ENCODE data around the gene RASL12.

The RASL12 gene

GRCh38 chr15:65066001-65066634 lies 1.7 kb downstream of the RASL12 start:
- H3K4me1 ChIP-seq (ENCODE audit: control insufficient read depth, insufficient read depth, low read length) = peaks cover 5% of the 10 kb centered on the region
- no peak for DNase-seq (ENCODE audit: low read depth, low spot score)

GRCh38 chr15:65062726-65063125 lies 5.1 kb downstream of the RASL12 start:
- Histone ChIP-seq H3K4me1 (ENCODE audit: control insufficient read depth, insufficient read depth, low read length) (peaks cover 5% of the 10 kb centered on the region), H3K27me3 (ENCODE audit: control insufficient read depth, insufficient read depth, low read length) (no peaks in the 10 kb centered on the region), H3K4me3 (ENCODE audit: low read length) (no peak overlapping the region), H3K36me3 (ENCODE audit: control insufficient read depth, insufficient read depth, low read length) (peaks cover 2% of the 10 kb centered on the region; the same call in 1 of the 2 replicates), H3K27ac (ENCODE audit: low read length) (no peak overlapping the region), H3K9me3 (ENCODE audit: control insufficient read depth, insufficient read depth, low read length) (no peaks in the 10 kb centered on the region)
- WGBS (ENCODE audit: insufficient coverage, insufficient read length) = no CpG with 5 or more reads among the region's 5 CpGs
- DNase-seq (ENCODE audit: low read depth, low spot score) = no peak

More at GRCh38 chr15:65066001-65066634, 1.7 kb downstream of the RASL12 start:
- no peak overlapping the region for H3K27ac ChIP-seq (ENCODE audit: low read length)
- no peaks in the 10 kb centered on the region for H3K27me3 ChIP-seq (ENCODE audit: control insufficient read depth, insufficient read depth, low read length)
- no peaks in the 10 kb centered on the region for H3K9me3 ChIP-seq (ENCODE audit: control insufficient read depth, insufficient read depth, low read length)
- H3K4me3 ChIP-seq (ENCODE audit: low read length) = no peak overlapping the region
- H3K36me3 ChIP-seq (ENCODE audit: control insufficient read depth, insufficient read depth, low read length) = no peaks in the 10 kb centered on the region; the same call in 1 of the 2 replicates
- WGBS (ENCODE audit: insufficient coverage, insufficient read length) = no CpG with 5 or more reads among the region's 3 CpGs

GRCh38 chr15:65062061-65062460 lies 5.7 kb downstream of the RASL12 start:
- 0 out of 2 replicates have a peak, but pooled peaks cover 2% of the 10 kb centered on the region for H3K36me3 ChIP-seq (ENCODE audit: control insufficient read depth, insufficient read depth, low read length)
- DNase-seq (ENCODE audit: low read depth, low spot score) = no peak
- H3K9me3 ChIP-seq (ENCODE audit: control insufficient read depth, insufficient read depth, low read length) = no peaks in the 10 kb centered on the region
- no peak overlapping the region for H3K4me3 ChIP-seq (ENCODE audit: low read length)
- no CpG with 5 or more reads among the region's 5 CpGs for WGBS (ENCODE audit: insufficient coverage, insufficient read length)
- H3K4me1 ChIP-seq (ENCODE audit: control insufficient read depth, insufficient read depth, low read length) = peaks cover 3% of the 10 kb centered on the region
- H3K27ac ChIP-seq (ENCODE audit: low read length) = no peak overlapping the region
- no peaks in the 10 kb centered on the region for H3K27me3 ChIP-seq (ENCODE audit: control insufficient read depth, insufficient read depth, low read length)

GRCh38 chr15:65060641-65061397 lies 7.0 kb downstream of the RASL12 start:
- Histone ChIP-seq H3K27me3 (ENCODE audit: control insufficient read depth, insufficient read depth, low read length) (no peaks in the 10 kb centered on the region), H3K4me1 (ENCODE audit: control insufficient read depth, insufficient read depth, low read length) (no peaks in the 10 kb centered on the region; the same call in 1 of the 2 replicates), H3K27ac (ENCODE audit: low read length) (no peak overlapping the region), H3K36me3 (ENCODE audit: control insufficient read depth, insufficient read depth, low read length) (0 out of 2 replicates have a peak, but pooled peaks cover 2% of the 10 kb centered on the region), H3K4me3 (ENCODE audit: low read length) (no peak overlapping the region), H3K9me3 (ENCODE audit: control insufficient read depth, insufficient read depth, low read length) (no peaks in the 10 kb centered on the region)
- no peak for DNase-seq (ENCODE audit: low read depth, low spot score)
- WGBS (ENCODE audit: insufficient coverage, insufficient read length) = no CpG with 5 or more reads among the region's 6 CpGs

GRCh38 chr15:65059931-65060596 lies 7.7 kb downstream of the RASL12 start:
- H3K36me3 ChIP-seq (ENCODE audit: control insufficient read depth, insufficient read depth, low read length) = 0 out of 2 replicates have a peak, but pooled peaks cover 2% of the 10 kb centered on the region
- H3K9me3 ChIP-seq (ENCODE audit: control insufficient read depth, insufficient read depth, low read length) = no peaks in the 10 kb centered on the region
- no peak overlapping the region for H3K4me3 ChIP-seq (ENCODE audit: low read length)
- no peak for DNase-seq (ENCODE audit: low read depth, low spot score)
- H3K4me1 ChIP-seq (ENCODE audit: control insufficient read depth, insufficient read depth, low read length) = no peaks in the 10 kb centered on the region; the same call in 1 of the 2 replicates
- H3K27me3 ChIP-seq (ENCODE audit: control insufficient read depth, insufficient read depth, low read length) = no peaks in the 10 kb centered on the region
- WGBS (ENCODE audit: insufficient coverage, insufficient read length) = no CpG with 5 or more reads among the region's 4 CpGs
- H3K27ac ChIP-seq (ENCODE audit: low read length) = no peak overlapping the region

- no CpG with 5 or more reads among the region's 3 CpGs for WGBS (ENCODE audit: insufficient coverage, insufficient read length)
- Histone ChIP-seq H3K27me3 (ENCODE audit: control insufficient read depth, insufficient read depth, low read length) (no peaks in the 10 kb centered on the region), H3K27ac (ENCODE audit: low read length) (no peak overlapping the region), H3K9me3 (ENCODE audit: control insufficient read depth, insufficient read depth, low read length) (no peaks in the 10 kb centered on the region), H3K4me3 (ENCODE audit: low read length) (no peak overlapping the region), H3K4me1 (ENCODE audit: control insufficient read depth, insufficient read depth, low read length) (no peaks in the 10 kb centered on the region; the same call in 1 of the 2 replicates), H3K36me3 (ENCODE audit: control insufficient read depth, insufficient read depth, low read length) (0 out of 2 replicates have a peak, but pooled peaks cover 2% of the 10 kb centered on the region)
- DNase-seq (ENCODE audit: low read depth, low spot score) = no peak
These were observed 8.4 kb downstream of the RASL12 start for GRCh38 chr15:65059369-65059750.

- Histone ChIP-seq H3K36me3 (ENCODE audit: control insufficient read depth, insufficient read depth, low read length) (0 out of 2 replicates have a peak, but pooled peaks cover 2% of the 10 kb centered on the region), H3K4me3 (ENCODE audit: low read length) (no peak overlapping the region; the same call in 1 of the 2 replicates), H3K4me1 (ENCODE audit: control insufficient read depth, insufficient read depth, low read length) (no peaks in the 10 kb centered on the region; the same call in 1 of the 2 replicates), H3K27me3 (ENCODE audit: control insufficient read depth, insufficient read depth, low read length) (no peaks in the 10 kb centered on the region), H3K9me3 (ENCODE audit: control insufficient read depth, insufficient read depth, low read length) (no peaks in the 10 kb centered on the region), H3K27ac (ENCODE audit: low read length) (no peak overlapping the region)
- DNase-seq (ENCODE audit: low read depth, low spot score) = no peak
- no CpG with 5 or more reads among the region's 16 CpGs for WGBS (ENCODE audit: insufficient coverage, insufficient read length)
These were observed 9.1 kb downstream of the RASL12 start for GRCh38 chr15:65058394-65059368.

GRCh38 chr15:65057549-65057940 lies 10.2 kb downstream of the RASL12 start:
- Histone ChIP-seq H3K4me1 (ENCODE audit: control insufficient read depth, insufficient read depth, low read length) (no peaks in the 10 kb centered on the region; the same call in 1 of the 2 replicates), H3K4me3 (ENCODE audit: low read length) (no peak overlapping the region), H3K27ac (ENCODE audit: low read length) (no peak overlapping the region), H3K27me3 (ENCODE audit: control insufficient read depth, insufficient read depth, low read length) (no peaks in the 10 kb centered on the region), H3K9me3 (ENCODE audit: control insufficient read depth, insufficient read depth, low read length) (no peaks in the 10 kb centered on the region), H3K36me3 (ENCODE audit: control insufficient read depth, insufficient read depth, low read length) (0 out of 2 replicates have a peak, but pooled peaks cover 2% of the 10 kb centered on the region)
- WGBS (ENCODE audit: insufficient coverage, insufficient read length) = no CpG with 5 or more reads among the region's 8 CpGs
- no peak for DNase-seq (ENCODE audit: low read depth, low spot score)

- H3K27ac ChIP-seq (ENCODE audit: low read length) = no peak overlapping the region
- DNase-seq (ENCODE audit: low read depth, low spot score) = no peak
- WGBS (ENCODE audit: insufficient coverage, insufficient read length) = no CpG with 5 or more reads among the region's 8 CpGs
These were observed 10.8 kb downstream of the RASL12 start for GRCh38 chr15:65056868-65057548.

More at GRCh38 chr15:65056868-65057548, 10.8 kb downstream of the RASL12 start:
- Histone ChIP-seq H3K4me3 (ENCODE audit: low read length) (no peak overlapping the region), H3K9me3 (ENCODE audit: control insufficient read depth, insufficient read depth, low read length) (no peaks in the 10 kb centered on the region), H3K27me3 (ENCODE audit: control insufficient read depth, insufficient read depth, low read length) (no peaks in the 10 kb centered on the region), H3K4me1 (ENCODE audit: control insufficient read depth, insufficient read depth, low read length) (no peaks in the 10 kb centered on the region; the same call in 1 of the 2 replicates), H3K36me3 (ENCODE audit: control insufficient read depth, insufficient read depth, low read length) (0 out of 2 replicates have a peak, but pooled peaks cover 2% of the 10 kb centered on the region)

All from iPS DF 6.9 (cell line).